ENCODE results near the gene DEFB118. TPM values are rescaled to one million over a fixed set of nuclear protein-coding genes. Genes with fewer than 3 reads are reported as not detected.

The DEFB118 gene
- not detected in 2 replicates for total RNA-seq

DNA sequence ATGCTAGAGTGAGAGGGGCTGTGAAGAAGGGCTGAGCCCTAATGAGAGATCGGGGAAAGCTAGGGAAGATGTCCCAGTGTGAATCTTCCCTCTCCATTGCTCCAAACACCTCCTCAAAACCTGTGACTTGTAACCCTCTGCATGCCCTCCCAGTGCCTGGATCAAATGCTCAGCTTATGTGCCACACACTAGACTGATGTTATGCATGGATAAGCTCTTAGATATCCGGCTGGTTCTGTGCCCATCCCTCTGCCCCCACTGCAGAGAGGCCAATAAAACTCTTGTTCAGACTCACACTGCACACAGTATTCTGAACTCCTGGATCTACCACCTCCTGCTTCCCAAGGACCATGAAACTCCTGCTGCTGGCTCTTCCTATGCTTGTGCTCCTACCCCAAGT lies at the start of gene DEFB118:
Gene DEFB118, plus strand, starts transcription at position 301 of the 400 bp plus-strand sequence. Its CDS starts 50 bp downstream, at position 351.

DNA sequence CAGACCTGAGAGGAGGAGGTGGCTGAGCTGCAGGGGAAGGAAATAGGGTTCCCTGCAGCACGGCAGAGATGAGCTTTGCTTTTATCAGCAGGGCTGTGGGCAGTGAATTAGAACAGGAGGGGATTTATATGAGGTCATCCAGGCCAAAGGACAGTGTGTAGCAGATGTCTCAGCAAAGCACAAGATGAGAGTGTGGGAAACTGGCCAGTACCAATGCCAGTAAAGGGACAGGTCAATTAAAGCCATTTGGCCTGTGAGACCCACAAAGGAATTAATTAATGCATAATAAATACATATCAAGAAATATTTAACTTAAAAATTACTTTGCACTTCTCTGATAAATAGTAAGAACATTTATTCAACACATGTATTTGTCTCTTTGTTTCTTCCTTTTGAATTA lies 22.1 kb downstream of the DEFB118 start, which contains the start of gene DEFB119:
Gene DEFB119, minus strand, starts transcription at position 101 of the 400 bp plus-strand sequence. CDS start 107 bp downstream, outside the sequence.

DNA sequence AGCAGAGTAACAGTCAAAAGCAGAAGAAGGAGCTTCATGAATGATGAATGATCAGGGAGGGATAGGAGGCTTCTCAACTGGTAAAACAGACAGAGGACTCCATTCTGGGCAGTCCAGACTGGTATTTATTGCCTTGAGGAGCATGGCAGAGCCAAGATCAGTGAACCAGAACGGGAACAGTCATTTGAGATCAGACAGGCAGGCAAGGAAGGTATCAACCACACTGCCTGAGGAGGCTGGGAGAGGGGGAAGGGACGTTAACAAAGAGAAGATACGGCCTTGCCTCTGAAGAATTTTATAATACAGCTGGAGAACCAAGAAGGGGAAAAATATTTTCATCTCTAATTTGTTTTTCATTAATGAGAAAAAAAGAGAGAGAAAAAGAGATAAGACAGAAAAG lies 37.7 kb downstream of the DEFB118 start, which contains the start of gene DEFB121:
Gene DEFB121, minus strand, starts transcription at position 101 of the 400 bp plus-strand sequence. Its CDS starts 63 bp downstream, at position 38.

Other genes with a start within 250 kb of the DEFB118 start
- not detected in 2 replicates for gene DEFB115, start 110.9 kb upstream of the DEFB118 start, total RNA-seq
- gene DEFB116, start 60.0 kb upstream of the DEFB118 start, total RNA-seq = not detected in 2 replicates
- gene DEFB119, start 22.0 kb downstream of the DEFB118 start, total RNA-seq = not detected in 2 replicates
- gene DEFB121, start 37.6 kb downstream of the DEFB118 start, total RNA-seq = not detected in 2 replicates
- gene DEFB123, start 72.0 kb downstream of the DEFB118 start, total RNA-seq = not detected in 2 replicates
- gene DEFB124, start 106.5 kb downstream of the DEFB118 start, total RNA-seq = not detected in 2 replicates
- not detected in 2 replicates for gene REM1, start 106.7 kb downstream of the DEFB118 start, total RNA-seq
- gene HM13, start 145.8 kb downstream of the DEFB118 start, total RNA-seq = 46.1 and 61.0 TPM in 2 replicates
- gene ID1, start 236.7 kb downstream of the DEFB118 start, total RNA-seq = 149 and 278 TPM in 2 replicates

All from hair follicular keratinocyte (primary cell).